GM12892 (cell line): ENCODE results near the gene ZNF624.

Experiments
- DNase-seq: peaks from one replicate; pipeline ENCODE4 v3.0.0; 2011; ENCODE audit not compliant: insufficient read length
- FAIRE-seq: peaks from 2 replicates; lab custom pipeline; 2011; peaks lifted over from hg19 to GRCh38; lab: Jason Lieb, UNC
- POLR2A ChIP-seq: IDR thresholded peaks from 2 replicates; pipeline ENCODE4 v1.6.1; 2011; ENCODE audit warnings: low read depth, low read length, control low read depth
- POLR2AphosphoS5 ChIP-seq: IDR thresholded peaks from 2 replicates; pipeline ENCODE4 v1.6.1; 2011; ENCODE audit warnings: low read depth, low read length, control low read depth
- TAF1 ChIP-seq: IDR thresholded peaks from 2 replicates; pipeline ENCODE4 v1.6.1; 2011; ENCODE audit warnings: low read depth, mild to moderate bottlenecking, control low read depth, low read length, borderline replicate concordance

Gene ZNF624

GRCh38 chr17:16652847-16653366, 743 bp downstream of the ZNF624 start:
- DNase-seq: no peak
- no peak for TF ChIP-seq POLR2A
- no peak for TF ChIP-seq TAF1
- no peak for TF ChIP-seq POLR2AphosphoS5
- peak; percentile 33 for FAIRE-seq

GRCh38 chr17:16652252-16652651, 1.4 kb downstream of the ZNF624 start:
- DNase-seq: no peak
- no peak for FAIRE-seq
- TF ChIP-seq POLR2A (no peak), POLR2AphosphoS5 (no peak), TAF1 (no peak)

GRCh38 chr17:16649585-16649984, 4.1 kb downstream of the ZNF624 start:
- DNase-seq: no peak
- no peak for TF ChIP-seq TAF1
- TF ChIP-seq POLR2AphosphoS5: no peak
- TF ChIP-seq POLR2A: no peak
- FAIRE-seq: no peak

- DNase-seq: no peak
- FAIRE-seq: no peak
- TF ChIP-seq TAF1: no peak
- no peak for TF ChIP-seq POLR2AphosphoS5
- no peak for TF ChIP-seq POLR2A
These were observed 14.2 kb downstream of the ZNF624 start for GRCh38 chr17:16639438-16639837.

GRCh38 chr17:16623282-16623681, 30.4 kb downstream of the ZNF624 start:
- TF ChIP-seq POLR2AphosphoS5: no peak
- TF ChIP-seq POLR2A: no peak
- no peak for TF ChIP-seq TAF1
- no peak for DNase-seq
- FAIRE-seq: no peak

- TF ChIP-seq POLR2AphosphoS5 (no peak), TAF1 (no peak), POLR2A (no peak)
- DNase-seq (no peak), FAIRE-seq (no peak)
These were observed 30.9 kb downstream of the ZNF624 start for GRCh38 chr17:16622540-16623277.

GRCh38 chr17:16617481-16618060, 36.1 kb downstream of the ZNF624 start:
- TF ChIP-seq POLR2A (no peak), TAF1 (no peak), POLR2AphosphoS5 (no peak)
- FAIRE-seq (no peak), DNase-seq (no peak)

GRCh38 chr17:16599537-16599936, 54.1 kb downstream of the ZNF624 start:
- FAIRE-seq: no peak
- TF ChIP-seq POLR2AphosphoS5 (no peak), POLR2A (no peak), TAF1 (no peak)
- DNase-seq: no peak

- DNase-seq: no peak
- FAIRE-seq: no peak
These were observed 60.1 kb downstream of the ZNF624 start for GRCh38 chr17:16593356-16594102.

GRCh38 chr17:16589097-16589969, 64.3 kb downstream of the ZNF624 start:
- no peak for TF ChIP-seq TAF1
- no peak for TF ChIP-seq POLR2AphosphoS5
- TF ChIP-seq POLR2A: no peak
- DNase-seq: peak; percentile 88
- peak; percentile 92 for FAIRE-seq

More at GRCh38 chr17:16593356-16594102, 60.1 kb downstream of the ZNF624 start:
- TF ChIP-seq POLR2A (no peak), POLR2AphosphoS5 (no peak), TAF1 (no peak)
